Measurements from ENCODE around the gene ATAD3A.

- no peak for TF ChIP-seq ZNF426 (tag by site-specific recombination; IDR thresholded peaks at IDR 0.05)
- TF ChIP-seq CTCF (tag by site-specific recombination; IDR thresholded peaks at IDR 0.05), result no peak
- TF ChIP-seq ZNF324 (tag by site-specific recombination; IDR thresholded peaks at IDR 0.05), result no peak
- no peak for TF ChIP-seq ZNF274 (IDR thresholded peaks at IDR 0.05; ENCODE audit: low read length)
- TF ChIP-seq ZNF274 (tag by site-specific recombination; IDR thresholded peaks at IDR 0.05; ENCODE audit: borderline replicate concordance), result no peak
- no peak for TF ChIP-seq ZBTB7A (tag by site-specific recombination; IDR thresholded peaks at IDR 0.05; ENCODE audit: low read depth)
- no peak for TF ChIP-seq KLF16 (tag by site-specific recombination; IDR thresholded peaks at IDR 0.05)
These were observed 46.6 kb downstream of the ATAD3A start for GRCh38 chr1:1558591-1558990.
